Measurements from ENCODE around the gene HERPUD1. TPM values are rescaled to one million over a fixed set of nuclear protein-coding genes. Genes with fewer than 3 reads are reported as not detected.

The HERPUD1 gene
- total and polyA plus RNA-seq, 9 of the 15 experiments (the other 6 are each of a cell fraction or from before 2014, with no cell fraction given) = 14.2 to 60.7 (median 37.4) TPM

GRCh38 chr16:56931271-56931891 is 561 bp upstream of the HERPUD1 start (continued):
- TF ChIP-seq PHTF2 (CRISPR knock-in tag; IDR thresholded peaks at IDR 0.05) (no peak), TAF15 (IDR thresholded peaks at IDR 0.05; ENCODE audit: low read depth, low read length) (no peak), LCOR (CRISPR knock-in tag; IDR thresholded peaks at IDR 0.05) (no peak), FOXP1 (CRISPR knock-in tag; IDR thresholded peaks at IDR 0.05) (no peak), BACH1 (tag; IDR thresholded peaks at IDR 0.05) (peak; percentile 33; the same call in 1 of the 2 replicates), ID3 (CRISPR knock-in tag; IDR thresholded peaks at IDR 0.05) (no peak; the same call in 1 of the 2 replicates), ID3 (tag; IDR thresholded peaks at IDR 0.05) (peak; percentile 78; the same call in 1 of the 2 replicates), TAF9B (IDR thresholded peaks at IDR 0.05; ENCODE audit: partially characterized antibody) (no peak), EHMT2 (IDR thresholded peaks at IDR 0.05) (peak; percentile 37; the same call in 1 of the 2 replicates), ZNF449 (CRISPR knock-in tag; IDR thresholded peaks at IDR 0.05) (peak; percentile 35; the same call in 1 of the 2 replicates), NEUROD1 (IDR thresholded peaks at IDR 0.05; ENCODE audit: borderline replicate concordance, low read depth, low read length, partially characterized antibody) (no peak), HMG20B (CRISPR knock-in tag; IDR thresholded peaks at IDR 0.05) (no peak), ZNF431 (CRISPR knock-in tag; IDR thresholded peaks at IDR 0.05) (0 out of 2 replicates have a peak, but pooled peaks have one; percentile 7), SMARCA4 (IDR thresholded peaks at IDR 0.05) (peak; percentile 30; the same call in 1 of the 2 replicates), ZNF318 (IDR thresholded peaks at IDR 0.05; ENCODE audit: borderline replicate concordance in 1 of 2, low read depth in 1 of 2) (no peak), SMAD3 (CRISPR knock-in tag; conservative IDR thresholded peaks at IDR 0.05) (no peak), ZBTB2 (IDR thresholded peaks at IDR 0.05) (0 out of 2 replicates have a peak, but pooled peaks have one; percentile 13)
